Sigmoid colon (tissue), 4 donors: ENCODE results near the gene NHERF1.

Experiments used
- EP300 ChIP-seq, 4 donors: sonication (generic); formaldehyde crosslinking; IDR thresholded peaks; one replicate each; pipeline ENCODE4 v1.6.1; 2017; ENCODE audit warnings: antibody characterized with exemption in 4 of 4
- POLR2A ChIP-seq, 2 donors: fragments of 450-650 bp; IDR thresholded peaks; one replicate each; pipeline ENCODE4 v1.6.1; 2016; ENCODE audit warnings: antibody characterized with exemption in 2 of 2, mild to moderate bottlenecking in 2 of 2, moderate library complexity in 2 of 2
- POLR2AphosphoS5 ChIP-seq, 4 donors: sonication (generic); formaldehyde crosslinking; IDR thresholded peaks; one replicate each; pipeline ENCODE4 v1.6.1; 2017; ENCODE audit warnings: antibody characterized with exemption in 4 of 4
- TF ChIP-seq, protein P1 (sequence below), 4 experiments: fragments of 450-650 bp in 3 of 4; fragments of 200-600 bp in 1 of 4; IDR thresholded peaks; one replicate each; pipeline ENCODE4 v1.5.1; 2016 to 2019; ENCODE audit warnings: antibody characterized with exemption in 4 of 4, mild to moderate bottlenecking in 3 of 4, moderate library complexity in 2 of 4

DNA sequence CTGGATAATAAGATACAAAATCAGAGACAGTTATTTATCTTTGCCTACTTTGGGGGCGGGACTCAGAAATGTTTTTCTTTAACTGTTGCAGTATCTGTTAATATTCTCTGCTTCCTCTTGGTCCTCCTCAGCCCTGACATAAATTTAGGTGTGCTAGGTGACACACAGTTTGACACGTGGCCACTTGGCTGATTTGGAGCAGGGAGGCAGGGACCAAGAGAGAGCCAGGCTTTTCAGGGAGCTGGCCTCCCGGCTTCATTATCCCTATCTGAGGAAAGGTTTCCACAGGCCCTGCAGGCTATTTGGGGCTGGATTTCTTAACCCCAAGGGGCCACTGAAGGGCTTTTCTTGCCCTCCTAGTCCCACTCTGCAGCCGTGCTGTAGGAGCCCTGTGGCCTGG, 47.8 kb downstream of the NHERF1 start:
- TF ChIP-seq POLR2A (IDR thresholded peaks at IDR 0.05): no peak
- TF ChIP-seq, protein P1, sequence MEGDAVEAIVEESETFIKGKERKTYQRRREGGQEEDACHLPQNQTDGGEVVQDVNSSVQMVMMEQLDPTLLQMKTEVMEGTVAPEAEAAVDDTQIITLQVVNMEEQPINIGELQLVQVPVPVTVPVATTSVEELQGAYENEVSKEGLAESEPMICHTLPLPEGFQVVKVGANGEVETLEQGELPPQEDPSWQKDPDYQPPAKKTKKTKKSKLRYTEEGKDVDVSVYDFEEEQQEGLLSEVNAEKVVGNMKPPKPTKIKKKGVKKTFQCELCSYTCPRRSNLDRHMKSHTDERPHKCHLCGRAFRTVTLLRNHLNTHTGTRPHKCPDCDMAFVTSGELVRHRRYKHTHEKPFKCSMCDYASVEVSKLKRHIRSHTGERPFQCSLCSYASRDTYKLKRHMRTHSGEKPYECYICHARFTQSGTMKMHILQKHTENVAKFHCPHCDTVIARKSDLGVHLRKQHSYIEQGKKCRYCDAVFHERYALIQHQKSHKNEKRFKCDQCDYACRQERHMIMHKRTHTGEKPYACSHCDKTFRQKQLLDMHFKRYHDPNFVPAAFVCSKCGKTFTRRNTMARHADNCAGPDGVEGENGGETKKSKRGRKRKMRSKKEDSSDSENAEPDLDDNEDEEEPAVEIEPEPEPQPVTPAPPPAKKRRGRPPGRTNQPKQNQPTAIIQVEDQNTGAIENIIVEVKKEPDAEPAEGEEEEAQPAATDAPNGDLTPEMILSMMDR (IDR thresholded peaks at IDR 0.05): no peak
- no peak for TF ChIP-seq EP300 (IDR thresholded peaks at IDR 0.05)
- no peak for TF ChIP-seq POLR2AphosphoS5 (IDR thresholded peaks at IDR 0.05)
